Measurements from ENCODE around the gene TRIM2.

GRCh38 chr4:153212736-153213135 is 8.5 kb downstream of the TRIM2 start:
- TF ChIP-seq POLR2A (IDR thresholded peaks at IDR 0.05), result no peak
- TF ChIP-seq, protein P1, sequence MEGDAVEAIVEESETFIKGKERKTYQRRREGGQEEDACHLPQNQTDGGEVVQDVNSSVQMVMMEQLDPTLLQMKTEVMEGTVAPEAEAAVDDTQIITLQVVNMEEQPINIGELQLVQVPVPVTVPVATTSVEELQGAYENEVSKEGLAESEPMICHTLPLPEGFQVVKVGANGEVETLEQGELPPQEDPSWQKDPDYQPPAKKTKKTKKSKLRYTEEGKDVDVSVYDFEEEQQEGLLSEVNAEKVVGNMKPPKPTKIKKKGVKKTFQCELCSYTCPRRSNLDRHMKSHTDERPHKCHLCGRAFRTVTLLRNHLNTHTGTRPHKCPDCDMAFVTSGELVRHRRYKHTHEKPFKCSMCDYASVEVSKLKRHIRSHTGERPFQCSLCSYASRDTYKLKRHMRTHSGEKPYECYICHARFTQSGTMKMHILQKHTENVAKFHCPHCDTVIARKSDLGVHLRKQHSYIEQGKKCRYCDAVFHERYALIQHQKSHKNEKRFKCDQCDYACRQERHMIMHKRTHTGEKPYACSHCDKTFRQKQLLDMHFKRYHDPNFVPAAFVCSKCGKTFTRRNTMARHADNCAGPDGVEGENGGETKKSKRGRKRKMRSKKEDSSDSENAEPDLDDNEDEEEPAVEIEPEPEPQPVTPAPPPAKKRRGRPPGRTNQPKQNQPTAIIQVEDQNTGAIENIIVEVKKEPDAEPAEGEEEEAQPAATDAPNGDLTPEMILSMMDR (IDR thresholded peaks at IDR 0.05 in 4 of 5, conservative IDR thresholded peaks at IDR 0.05 in 1 of 5), result no peak
